ENCODE results near the gene SPAG5. TPM values are rescaled to one million over a fixed set of nuclear protein-coding genes. Genes with fewer than 3 reads are reported as not detected.

SPAG5 gene
- total and polyA plus RNA-seq, 9 of the 15 experiments (the other 6 are each of a cell fraction or from before 2014, with no cell fraction given): 94.4 to 286 (median 151) TPM

DNA sequence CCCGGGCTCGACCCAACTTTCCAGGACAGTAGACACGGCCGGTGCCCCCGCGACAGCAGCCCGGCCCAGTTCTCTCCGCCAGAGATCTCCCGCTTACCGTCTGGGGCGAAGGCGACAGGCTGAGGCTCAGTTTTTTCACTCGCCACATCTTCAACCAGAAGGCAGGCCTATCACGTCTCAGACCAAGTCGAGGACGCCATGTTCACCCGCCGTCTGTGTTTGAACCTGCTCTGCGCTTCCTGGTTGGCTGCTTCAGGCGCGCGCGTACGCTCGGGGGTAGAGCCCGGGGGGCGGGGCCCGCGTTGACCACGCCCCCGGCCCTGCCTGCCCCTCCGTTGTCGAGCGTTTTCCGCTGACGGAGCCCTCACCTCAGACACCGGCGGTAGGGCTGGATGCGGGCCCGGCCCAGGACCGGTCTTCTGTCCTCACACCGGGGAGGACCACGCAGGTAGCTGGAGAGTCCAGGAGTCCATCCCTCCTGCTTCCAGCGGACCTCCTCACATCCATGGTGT lies at the start of gene SPAG5 (continued):
- TF ChIP-seq JUND (IDR thresholded peaks at IDR 0.05; ENCODE audit: borderline replicate concordance, low read depth, low read length) (peak; percentile 62), JUND (tag; IDR thresholded peaks at IDR 0.05; ENCODE audit: borderline replicate concordance, low read depth, low read length) (no peak; the same call in 2 of the 3 replicates), MCM2 (IDR thresholded peaks at IDR 0.05; ENCODE audit: low read depth) (no peak), TEAD1 (CRISPR knock-in tag; IDR thresholded peaks at IDR 0.05) (peak in 1 of 2 experiments; percentile 50; a peak in 1 of 4 replicates), PRPF4 (IDR thresholded peaks at IDR 0.05; ENCODE audit: insufficient read depth, low read depth, low read length, poor library complexity, severe bottlenecking) (no peak), ZNF224 (CRISPR knock-in tag; IDR thresholded peaks at IDR 0.05) (no peak), CHD4 (IDR thresholded peaks at IDR 0.05; ENCODE audit: insufficient read depth, insufficient replicate concordance, low read depth, low read length, poor library complexity, severe bottlenecking) (no peak), ARID1B (IDR thresholded peaks at IDR 0.05) (no peak; the same call in 1 of the 2 replicates), MYBL2 (IDR thresholded peaks at IDR 0.05; ENCODE audit: low read depth) (peak; percentile 98), MYBL2 (CRISPR knock-in tag; IDR thresholded peaks at IDR 0.05; ENCODE audit: borderline replicate concordance) (peak; percentile 80; the same call in 1 of the 2 replicates), NFRKB (IDR thresholded peaks at IDR 0.05; ENCODE audit: low read depth) (peak; percentile 92; the same call in 1 of the 2 replicates), CREM (IDR thresholded peaks at IDR 0.05; ENCODE audit: low read depth) (peak; percentile 84), NBN (IDR thresholded peaks at IDR 0.05; ENCODE audit: low read depth) (peak; percentile 59; the same call in 1 of the 2 replicates), ZFX (CRISPR knock-in tag; IDR thresholded peaks at IDR 0.05) (peak; percentile 97), ZNF134 (CRISPR knock-in tag; conservative IDR thresholded peaks at IDR 0.05) (0 out of 2 replicates have a peak, but pooled peaks have one; percentile 14), ETS2 (tag; IDR thresholded peaks at IDR 0.05; ENCODE audit: borderline replicate concordance, poor library complexity, severe bottlenecking) (no peak)
- TF ChIP-seq, protein P1, sequence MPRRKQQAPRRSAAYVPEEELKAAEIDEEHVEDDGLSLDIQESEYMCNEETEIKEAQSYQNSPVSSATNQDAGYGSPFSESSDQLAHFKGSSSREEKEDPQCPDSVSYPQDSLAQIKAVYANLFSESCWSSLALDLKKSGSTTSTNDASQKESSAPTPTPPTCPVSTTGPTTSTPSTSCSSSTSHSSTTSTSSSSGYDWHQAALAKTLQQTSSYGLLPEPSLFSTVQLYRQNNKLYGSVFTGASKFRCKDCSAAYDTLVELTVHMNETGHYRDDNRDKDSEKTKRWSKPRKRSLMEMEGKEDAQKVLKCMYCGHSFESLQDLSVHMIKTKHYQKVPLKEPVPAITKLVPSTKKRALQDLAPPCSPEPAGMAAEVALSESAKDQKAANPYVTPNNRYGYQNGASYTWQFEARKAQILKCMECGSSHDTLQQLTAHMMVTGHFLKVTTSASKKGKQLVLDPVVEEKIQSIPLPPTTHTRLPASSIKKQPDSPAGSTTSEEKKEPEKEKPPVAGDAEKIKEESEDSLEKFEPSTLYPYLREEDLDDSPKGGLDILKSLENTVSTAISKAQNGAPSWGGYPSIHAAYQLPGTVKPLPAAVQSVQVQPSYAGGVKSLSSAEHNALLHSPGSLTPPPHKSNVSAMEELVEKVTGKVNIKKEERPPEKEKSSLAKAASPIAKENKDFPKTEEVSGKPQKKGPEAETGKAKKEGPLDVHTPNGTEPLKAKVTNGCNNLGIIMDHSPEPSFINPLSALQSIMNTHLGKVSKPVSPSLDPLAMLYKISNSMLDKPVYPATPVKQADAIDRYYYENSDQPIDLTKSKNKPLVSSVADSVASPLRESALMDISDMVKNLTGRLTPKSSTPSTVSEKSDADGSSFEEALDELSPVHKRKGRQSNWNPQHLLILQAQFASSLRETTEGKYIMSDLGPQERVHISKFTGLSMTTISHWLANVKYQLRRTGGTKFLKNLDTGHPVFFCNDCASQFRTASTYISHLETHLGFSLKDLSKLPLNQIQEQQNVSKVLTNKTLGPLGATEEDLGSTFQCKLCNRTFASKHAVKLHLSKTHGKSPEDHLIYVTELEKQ (CRISPR knock-in tag; IDR thresholded peaks at IDR 0.05): no peak
- TF ChIP-seq, protein P2, sequence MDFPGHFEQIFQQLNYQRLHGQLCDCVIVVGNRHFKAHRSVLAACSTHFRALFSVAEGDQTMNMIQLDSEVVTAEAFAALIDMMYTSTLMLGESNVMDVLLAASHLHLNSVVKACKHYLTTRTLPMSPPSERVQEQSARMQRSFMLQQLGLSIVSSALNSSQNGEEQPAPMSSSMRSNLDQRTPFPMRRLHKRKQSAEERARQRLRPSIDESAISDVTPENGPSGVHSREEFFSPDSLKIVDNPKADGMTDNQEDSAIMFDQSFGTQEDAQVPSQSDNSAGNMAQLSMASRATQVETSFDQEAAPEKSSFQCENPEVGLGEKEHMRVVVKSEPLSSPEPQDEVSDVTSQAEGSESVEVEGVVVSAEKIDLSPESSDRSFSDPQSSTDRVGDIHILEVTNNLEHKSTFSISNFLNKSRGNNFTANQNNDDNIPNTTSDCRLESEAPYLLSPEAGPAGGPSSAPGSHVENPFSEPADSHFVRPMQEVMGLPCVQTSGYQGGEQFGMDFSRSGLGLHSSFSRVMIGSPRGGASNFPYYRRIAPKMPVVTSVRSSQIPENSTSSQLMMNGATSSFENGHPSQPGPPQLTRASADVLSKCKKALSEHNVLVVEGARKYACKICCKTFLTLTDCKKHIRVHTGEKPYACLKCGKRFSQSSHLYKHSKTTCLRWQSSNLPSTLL (IDR thresholded peaks at IDR 0.05): no peak
- TF ChIP-seq, protein P3, sequence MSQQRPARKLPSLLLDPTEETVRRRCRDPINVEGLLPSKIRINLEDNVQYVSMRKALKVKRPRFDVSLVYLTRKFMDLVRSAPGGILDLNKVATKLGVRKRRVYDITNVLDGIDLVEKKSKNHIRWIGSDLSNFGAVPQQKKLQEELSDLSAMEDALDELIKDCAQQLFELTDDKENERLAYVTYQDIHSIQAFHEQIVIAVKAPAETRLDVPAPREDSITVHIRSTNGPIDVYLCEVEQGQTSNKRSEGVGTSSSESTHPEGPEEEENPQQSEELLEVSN (IDR thresholded peaks at IDR 0.05; ENCODE audit: borderline replicate concordance in 1 of 2, extremely low read depth in 1 of 2, insufficient read depth in 1 of 2, insufficient read length in 1 of 2, low read depth in 1 of 2, low read length in 1 of 2, poor library complexity in 1 of 2, severe bottlenecking in 1 of 2): peak; percentile 38 to 57
- TF ChIP-seq, protein P4, sequence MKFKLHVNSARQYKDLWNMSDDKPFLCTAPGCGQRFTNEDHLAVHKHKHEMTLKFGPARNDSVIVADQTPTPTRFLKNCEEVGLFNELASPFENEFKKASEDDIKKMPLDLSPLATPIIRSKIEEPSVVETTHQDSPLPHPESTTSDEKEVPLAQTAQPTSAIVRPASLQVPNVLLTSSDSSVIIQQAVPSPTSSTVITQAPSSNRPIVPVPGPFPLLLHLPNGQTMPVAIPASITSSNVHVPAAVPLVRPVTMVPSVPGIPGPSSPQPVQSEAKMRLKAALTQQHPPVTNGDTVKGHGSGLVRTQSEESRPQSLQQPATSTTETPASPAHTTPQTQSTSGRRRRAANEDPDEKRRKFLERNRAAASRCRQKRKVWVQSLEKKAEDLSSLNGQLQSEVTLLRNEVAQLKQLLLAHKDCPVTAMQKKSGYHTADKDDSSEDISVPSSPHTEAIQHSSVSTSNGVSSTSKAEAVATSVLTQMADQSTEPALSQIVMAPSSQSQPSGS (CRISPR knock-in tag; IDR thresholded peaks at IDR 0.05): no peak

Data from K562 (cell line).